Activated CD4-positive, CD25-positive, alpha-beta regulatory T cell treated with anti-CD3 and anti-CD28 coated beads, Interleukin-2, amount 50 U/mL, for 24 hours (primary cell): ENCODE measurements around the gene DHX36.

Experiments
- ATAC-seq, 2 donors: fragments of 150-1000 bp; cut with Tn5 transposase; one replicate each; pipeline ENCODE4 v1.10.0; 2021; ENCODE audit warnings: mild to moderate bottlenecking in 1 of 2, moderate library complexity in 1 of 2

The DHX36 gene

DNA sequence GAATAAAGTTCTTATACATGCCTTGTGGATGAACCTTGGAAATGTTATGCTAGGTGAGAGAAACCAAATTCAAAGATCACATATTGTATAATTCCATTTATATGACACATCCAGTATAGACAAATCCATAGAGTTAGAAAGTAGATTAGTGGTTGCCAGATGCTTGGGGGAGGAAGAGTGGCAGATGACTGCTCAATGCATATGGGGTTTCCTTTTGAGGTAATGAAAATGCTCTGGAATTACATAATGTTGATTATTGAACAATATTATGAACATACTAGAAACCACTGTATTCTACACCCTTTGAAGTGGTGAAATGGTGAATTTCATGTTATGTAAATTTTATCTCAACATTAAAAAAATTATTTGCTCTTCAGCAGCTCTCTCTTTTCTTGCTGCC is 100.8 kb downstream of the DHX36 start:
- ATAC-seq, result no peak
